Stomach (tissue), 4 donors: ENCODE measurements around the gene ABCD3.

Experiments used
- EP300 ChIP-seq: sonication (generic); formaldehyde crosslinking; IDR thresholded peaks from one replicate; pipeline ENCODE4 v1.6.1; 2017; ENCODE audit warnings: antibody characterized with exemption
- POLR2A ChIP-seq, 4 donors: fragments of 450-650 bp; IDR thresholded peaks; one replicate each; pipeline ENCODE4 v1.6.1; 2016; ENCODE audit warnings: antibody characterized with exemption in 4 of 4, control low read depth in 2 of 4, mild to moderate bottlenecking in 1 of 4, moderate library complexity in 1 of 4
- TF ChIP-seq, protein P1 (sequence below), 7 experiments: fragments of 450-650 bp in 4 of 7; fragments of 200-600 bp in 3 of 7; sonication (generic) in 3 of 7; IDR thresholded peaks; one replicate each; pipeline ENCODE4 v1.5.1; 2016 to 2019; ENCODE audit warnings: antibody characterized with exemption in 7 of 7, control low read depth in 2 of 7, mild to moderate bottlenecking in 1 of 7

GRCh38 chr1:94535879-94536278 is 117.7 kb downstream of the ABCD3 start:
- TF ChIP-seq, protein P1, sequence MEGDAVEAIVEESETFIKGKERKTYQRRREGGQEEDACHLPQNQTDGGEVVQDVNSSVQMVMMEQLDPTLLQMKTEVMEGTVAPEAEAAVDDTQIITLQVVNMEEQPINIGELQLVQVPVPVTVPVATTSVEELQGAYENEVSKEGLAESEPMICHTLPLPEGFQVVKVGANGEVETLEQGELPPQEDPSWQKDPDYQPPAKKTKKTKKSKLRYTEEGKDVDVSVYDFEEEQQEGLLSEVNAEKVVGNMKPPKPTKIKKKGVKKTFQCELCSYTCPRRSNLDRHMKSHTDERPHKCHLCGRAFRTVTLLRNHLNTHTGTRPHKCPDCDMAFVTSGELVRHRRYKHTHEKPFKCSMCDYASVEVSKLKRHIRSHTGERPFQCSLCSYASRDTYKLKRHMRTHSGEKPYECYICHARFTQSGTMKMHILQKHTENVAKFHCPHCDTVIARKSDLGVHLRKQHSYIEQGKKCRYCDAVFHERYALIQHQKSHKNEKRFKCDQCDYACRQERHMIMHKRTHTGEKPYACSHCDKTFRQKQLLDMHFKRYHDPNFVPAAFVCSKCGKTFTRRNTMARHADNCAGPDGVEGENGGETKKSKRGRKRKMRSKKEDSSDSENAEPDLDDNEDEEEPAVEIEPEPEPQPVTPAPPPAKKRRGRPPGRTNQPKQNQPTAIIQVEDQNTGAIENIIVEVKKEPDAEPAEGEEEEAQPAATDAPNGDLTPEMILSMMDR (IDR thresholded peaks at IDR 0.05), result no peak
- TF ChIP-seq EP300 (no peak), POLR2A (IDR thresholded peaks at IDR 0.05) (no peak)
